ENCODE data around the gene EXOC3L2. TPM values are rescaled to one million over a fixed set of nuclear protein-coding genes. Genes with fewer than 3 reads are reported as not detected.
A peak's percentile ranks its signal among the peaks of the same experiment; 100 is the strongest.

The EXOC3L2 gene
- total and polyA plus RNA-seq, 8 donors: 0.85 to 3.3 (median 1.3) TPM

DNA sequence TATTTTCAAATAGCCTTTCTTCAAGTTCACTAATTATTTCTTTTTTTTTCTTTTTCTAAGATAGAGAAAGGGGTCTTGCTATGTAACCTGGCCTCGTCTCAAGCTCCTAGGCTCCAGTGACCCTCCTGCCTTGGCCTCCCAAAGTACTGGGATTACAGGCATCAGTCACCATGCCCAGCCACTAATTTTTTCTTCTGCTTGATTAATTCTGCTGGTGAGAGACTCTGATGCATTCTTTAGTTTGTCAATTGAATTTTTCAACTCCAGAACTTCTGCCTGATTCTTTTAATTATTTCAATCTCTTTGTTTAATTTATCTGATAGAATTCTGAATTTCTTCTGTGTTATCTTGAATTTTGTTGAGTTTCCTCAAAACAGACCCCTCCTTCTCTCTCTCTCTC, 55.2 kb downstream of the EXOC3L2 start:
- ATAC-seq (no peak), DNase-seq (no peak)
- TF ChIP-seq, protein P1, sequence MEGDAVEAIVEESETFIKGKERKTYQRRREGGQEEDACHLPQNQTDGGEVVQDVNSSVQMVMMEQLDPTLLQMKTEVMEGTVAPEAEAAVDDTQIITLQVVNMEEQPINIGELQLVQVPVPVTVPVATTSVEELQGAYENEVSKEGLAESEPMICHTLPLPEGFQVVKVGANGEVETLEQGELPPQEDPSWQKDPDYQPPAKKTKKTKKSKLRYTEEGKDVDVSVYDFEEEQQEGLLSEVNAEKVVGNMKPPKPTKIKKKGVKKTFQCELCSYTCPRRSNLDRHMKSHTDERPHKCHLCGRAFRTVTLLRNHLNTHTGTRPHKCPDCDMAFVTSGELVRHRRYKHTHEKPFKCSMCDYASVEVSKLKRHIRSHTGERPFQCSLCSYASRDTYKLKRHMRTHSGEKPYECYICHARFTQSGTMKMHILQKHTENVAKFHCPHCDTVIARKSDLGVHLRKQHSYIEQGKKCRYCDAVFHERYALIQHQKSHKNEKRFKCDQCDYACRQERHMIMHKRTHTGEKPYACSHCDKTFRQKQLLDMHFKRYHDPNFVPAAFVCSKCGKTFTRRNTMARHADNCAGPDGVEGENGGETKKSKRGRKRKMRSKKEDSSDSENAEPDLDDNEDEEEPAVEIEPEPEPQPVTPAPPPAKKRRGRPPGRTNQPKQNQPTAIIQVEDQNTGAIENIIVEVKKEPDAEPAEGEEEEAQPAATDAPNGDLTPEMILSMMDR (IDR thresholded peaks at IDR 0.05): no peak
- H3K4me3 ChIP-seq: no peak overlapping the region
- no peak overlapping the region for H3K27ac ChIP-seq
- intact Hi-C loops (cut with DNase I): loop anchor here in 1 of 2 donors (10.0 kb wide), 1 partner anchor 165 kb away; no protein-coding TSS in a partner anchor
- no peaks in the 10 kb centered on the region for H3K36me3 ChIP-seq
- H3K9me3 ChIP-seq: no peaks in the 10 kb centered on the region
- H3K4me1 ChIP-seq: peaks cover 0 to 4% of the 10 kb centered on the region in 2 donors
- no peaks in the 10 kb centered on the region for H3K27me3 ChIP-seq

DNA sequence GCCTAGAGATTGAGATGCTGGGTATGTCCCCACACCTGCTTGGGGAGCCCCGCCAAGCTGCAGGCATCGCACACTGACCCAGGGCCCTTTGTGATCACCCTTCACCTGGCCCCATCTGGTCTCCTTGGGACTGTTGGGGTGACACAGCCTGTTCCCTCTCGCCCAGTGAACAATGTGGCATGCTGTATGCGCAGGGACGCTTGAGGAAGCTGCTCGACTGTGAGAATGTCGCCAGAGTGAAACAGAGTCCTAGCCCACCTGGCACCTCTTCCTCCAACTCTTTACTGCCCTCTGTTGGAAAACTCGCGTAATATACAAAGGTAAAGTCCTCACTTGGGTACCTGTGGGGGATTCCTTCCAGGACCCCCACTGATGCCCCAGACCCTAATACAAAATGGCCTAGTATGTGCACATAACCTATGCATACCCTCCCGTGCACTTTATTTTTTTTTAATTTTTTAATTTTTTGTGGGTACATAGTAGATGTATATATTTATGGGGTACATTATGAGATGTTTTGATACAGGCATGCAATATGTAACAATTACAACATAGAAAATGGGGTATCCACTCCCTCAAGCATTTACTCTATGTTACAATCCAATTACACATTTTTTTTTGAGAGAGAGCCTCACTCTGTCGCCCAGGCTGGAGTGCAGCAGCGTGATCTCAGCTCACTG, 57.6 kb downstream of the EXOC3L2 start:
- DNase-seq: peak in 1 of 4 donors; percentile 25
- peak; percentile 74 for ATAC-seq
- H3K9me3 ChIP-seq: no peaks in the 10 kb centered on the region

DNA sequence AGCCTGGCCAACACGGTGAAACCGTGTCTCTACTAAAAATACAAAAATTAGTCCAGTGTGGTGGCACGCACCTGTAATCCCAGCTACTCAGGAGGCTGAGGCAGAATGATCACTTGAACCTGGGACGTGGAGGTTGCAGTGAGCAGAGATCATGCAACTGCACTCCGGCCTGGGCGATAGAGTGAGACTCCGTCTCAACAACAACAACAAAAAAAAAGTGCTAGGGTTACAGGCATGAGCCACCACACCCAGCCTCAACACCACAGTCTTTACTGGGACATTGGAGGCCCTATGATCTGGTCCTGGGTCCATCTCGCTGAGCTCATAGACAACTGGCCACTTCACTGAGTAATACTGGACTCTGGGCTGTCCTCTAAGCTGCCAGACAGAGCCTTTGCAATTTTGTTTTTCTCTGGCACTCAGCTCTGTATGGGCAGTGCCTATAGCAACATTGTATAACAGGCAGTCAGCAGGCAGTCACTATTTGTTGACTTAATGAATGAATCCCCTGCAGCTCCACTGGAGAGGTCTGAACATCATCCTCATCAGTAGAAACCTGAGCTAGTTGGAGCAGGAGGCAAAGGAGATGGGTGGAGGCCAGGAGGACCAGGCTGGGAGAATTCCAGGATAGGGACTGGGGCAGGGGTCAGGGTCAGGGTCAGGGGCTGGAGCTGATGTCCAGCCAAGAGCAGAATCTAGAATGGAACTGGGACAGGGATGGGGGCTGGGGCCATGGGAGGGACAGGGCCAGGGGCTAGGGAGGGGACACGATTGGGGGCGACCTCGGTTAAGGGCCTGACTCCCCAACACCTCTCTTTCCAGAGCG, 58.5 kb downstream of the EXOC3L2 start:
- ATAC-seq (no peak), DNase-seq (no peak)
- Histone ChIP-seq H3K4me3 (no peak overlapping the region), H3K36me3 (no peaks in the 10 kb centered on the region), H3K27ac (no peak overlapping the region), H3K27me3 (no peaks in the 10 kb centered on the region), H3K9me3 (no peaks in the 10 kb centered on the region), H3K4me1 (peaks cover 0 to 31% of the 10 kb centered on the region in 2 donors)
- intact Hi-C loops (cut with DNase I): no loop called here
- TF ChIP-seq, protein P1 (IDR thresholded peaks at IDR 0.05): no peak

More for the DNA sequence above, 57.6 kb downstream of the EXOC3L2 start:
- H3K27ac ChIP-seq: no peak overlapping the region
- H3K27me3 ChIP-seq: no peaks in the 10 kb centered on the region
- intact Hi-C loops (cut with DNase I): no loop called here
- H3K36me3 ChIP-seq: no peaks in the 10 kb centered on the region
- no peak overlapping the region for H3K4me3 ChIP-seq
- H3K4me1 ChIP-seq: peaks cover 0 to 23% of the 10 kb centered on the region in 2 donors
- TF ChIP-seq, protein P1 (IDR thresholded peaks at IDR 0.05): peak; percentile 39 to 41

DNA sequence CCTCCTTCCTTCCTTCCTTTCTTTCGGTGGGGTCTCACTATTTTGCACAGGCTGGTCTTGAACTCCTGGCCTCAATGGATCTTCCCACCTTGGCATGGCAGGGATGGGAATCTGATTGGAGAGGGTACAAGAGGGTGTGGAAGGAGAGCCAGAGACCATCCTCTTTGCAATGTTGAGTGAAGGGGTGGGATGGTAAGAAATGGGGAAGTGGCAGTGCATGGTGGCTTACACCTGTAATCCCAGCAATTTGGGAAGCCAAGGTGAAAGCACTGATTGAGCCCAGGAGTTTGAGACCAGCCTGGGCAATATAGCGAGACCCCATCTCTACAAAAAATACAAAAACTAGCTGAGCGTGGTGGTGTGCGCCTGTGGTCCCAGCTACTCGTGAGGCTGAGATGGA, 61.1 kb downstream of the EXOC3L2 start:
- Histone ChIP-seq H3K4me3 (no peak overlapping the region), H3K36me3 (peaks cover 0 to 6% of the 10 kb centered on the region in 2 donors), H3K9me3 (no peaks in the 10 kb centered on the region), H3K27ac (no peak overlapping the region), H3K4me1 (peaks cover 10 to 55% of the 10 kb centered on the region in 2 donors), H3K27me3 (no peaks in the 10 kb centered on the region)
- no peak for ATAC-seq
- intact Hi-C loops (cut with DNase I): no loop called here
- no peak for DNase-seq
- TF ChIP-seq, protein P1 (IDR thresholded peaks at IDR 0.05): no peak

DNA sequence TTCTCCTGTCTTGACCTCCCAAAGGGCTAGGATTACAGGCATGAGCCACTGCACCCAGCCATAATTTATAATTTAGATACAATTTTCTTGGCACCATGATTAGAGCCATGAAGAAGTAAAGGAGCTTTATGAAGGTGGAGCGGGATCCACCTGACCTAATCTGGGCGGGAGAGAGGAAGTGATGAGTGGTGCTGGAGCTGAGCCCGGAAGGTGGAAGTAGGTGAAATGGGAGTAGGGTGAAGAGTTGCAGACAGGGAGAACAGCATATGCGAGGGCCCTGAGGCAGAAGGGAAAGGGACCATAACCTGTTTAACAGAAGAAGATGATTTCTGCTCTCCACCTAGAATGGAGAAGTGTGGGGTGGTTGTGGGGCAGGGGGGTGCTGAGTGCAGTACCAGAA, 62.4 kb downstream of the EXOC3L2 start:
- no peak for ATAC-seq
- TF ChIP-seq, protein P1 (IDR thresholded peaks at IDR 0.05): no peak
- Histone ChIP-seq H3K9me3 (no peaks in the 10 kb centered on the region), H3K27me3 (no peaks in the 10 kb centered on the region), H3K27ac (no peak overlapping the region), H3K4me1 (peaks cover 10 to 55% of the 10 kb centered on the region in 2 donors), H3K4me3 (no peak overlapping the region), H3K36me3 (peaks cover 0 to 6% of the 10 kb centered on the region in 2 donors)
- intact Hi-C loops (cut with DNase I): no loop called here
- DNase-seq: no peak

Data from left lung (tissue), 10 donors.